Motor neuron (in vitro differentiated cells): ENCODE data around the gene AK4. TPM values are rescaled to one million over a fixed set of nuclear protein-coding genes. Genes with fewer than 3 reads are reported as not detected.

Experiments used
- ATAC-seq, 8 experiments: fragments of 200-7000 bp; cut with Tn5 transposase; replicated peaks in 6 of 8; 2 replicates each; pipeline ENCODE4 v1.8.0; 2021; ENCODE audit warnings: mild to moderate bottlenecking in 8 of 8, moderate library complexity in 8 of 8
- H3K27ac ChIP-seq, 2 donors: fragments of 250-450 bp; sonication (Bioruptor Pico); 2 replicates each; pipeline ENCODE4 v1.9.0; 2021; ENCODE audit warnings: antibody characterized with exemption in 2 of 2, mild to moderate bottlenecking in 2 of 2, moderate library complexity in 1 of 2
- H3K4me1 ChIP-seq, 2 donors: fragments of 250-450 bp; sonication (Bioruptor Pico); replicated peaks in 1 of 2; 2 replicates each; pipeline ENCODE4 v1.6.1; 2021; ENCODE audit warnings: antibody characterized with exemption in 2 of 2, mild to moderate bottlenecking in 2 of 2, moderate library complexity in 1 of 2
- H3K4me3 ChIP-seq, 5 donors: fragments of 250-450 bp; sonication (Bioruptor Pico); 2 replicates each; pipeline ENCODE4 v1.9.0; 2021; ENCODE audit warnings: antibody characterized with exemption in 5 of 5, mild to moderate bottlenecking in 5 of 5, moderate library complexity in 4 of 5
- whole genome bisulfite sequencing, 10 experiments: fragments of 450-650 bp; shearing (Covaris generic); methylation state at CpG; one replicate each; pipeline ENCODE4 v1.0.0; 2022; 5-methylcytosine and 5-hydroxymethylcytosine counted together
- in situ Hi-C, 9 experiments: fragments of 400-800 bp; cut with MboI; loops; one replicate each; pipeline ENCODE4 v1.15.0; 2021; ENCODE audit warnings: low sequenced_read_pairs in 9 of 9, low pct_unique_long_range_greater_than_20kb in 2 of 9; ENCODE audit not compliant: unreplicated experiment in 9 of 9
- total RNA-seq, 8 experiments: library from RNA; unstranded; fragments of 300-600 nt; gene quantifications; 2 replicates each; pipeline versions ENCODE4 v1.2.3 to v1.2.4, GENCODE V29; 2022

The AK4 gene
- total RNA-seq, 8 experiments from 2014 or later = 2.7 to 45.6 (median 27.2) TPM

DNA sequence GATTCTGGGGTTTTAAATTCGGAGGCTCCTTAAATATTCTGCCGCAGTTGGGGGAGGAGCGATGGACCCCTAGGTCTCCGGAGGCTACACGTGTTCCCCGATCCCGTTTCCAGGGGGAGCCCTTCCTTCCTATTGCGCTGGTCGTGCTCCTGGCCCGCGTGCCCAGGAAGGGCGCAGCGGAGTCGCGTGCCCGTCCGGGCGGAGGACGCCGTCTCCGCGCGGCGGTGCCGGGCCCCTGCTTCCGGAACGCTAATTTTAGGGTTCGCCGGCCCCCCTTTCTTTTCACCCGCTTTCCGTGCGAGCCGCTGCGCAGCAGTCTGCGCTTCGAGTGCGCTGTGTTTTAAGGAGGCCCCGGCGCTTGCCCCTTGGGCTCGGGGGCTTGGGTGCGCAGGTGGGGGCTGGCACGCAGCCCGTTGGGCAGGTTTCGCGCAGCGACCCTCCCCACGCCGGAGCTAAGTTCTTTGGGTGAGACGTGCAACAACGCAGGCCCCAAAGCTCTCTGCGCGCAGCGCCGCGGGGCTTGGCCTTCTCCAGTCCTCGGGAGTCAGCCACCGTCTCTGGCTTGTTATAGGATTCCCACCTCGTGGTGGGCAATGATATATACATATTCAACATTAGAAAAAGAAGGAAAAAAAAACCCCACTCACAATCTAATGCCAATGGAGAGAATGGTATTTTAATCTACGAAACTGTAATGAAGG is 117.8 kb downstream of the AK4 start:
- H3K4me1 ChIP-seq = peaks cover 12% of the 10 kb centered on the region in 2 donors
- peak overlapping the region; percentile 44 to 69 (median 54) for H3K4me3 ChIP-seq
- peak overlapping the region; percentile 10 to 46 for H3K27ac ChIP-seq
- peak; percentile 78 to 84 (median 83) for ATAC-seq
- WGBS, 10 experiments = 0 to 8% (median 2%) methylated on average over 1 to 22 of the region's 59 CpGs; no CpG with 5 or more reads in 3 of the 10 experiments
- in situ Hi-C loops = no loop called here

DNA sequence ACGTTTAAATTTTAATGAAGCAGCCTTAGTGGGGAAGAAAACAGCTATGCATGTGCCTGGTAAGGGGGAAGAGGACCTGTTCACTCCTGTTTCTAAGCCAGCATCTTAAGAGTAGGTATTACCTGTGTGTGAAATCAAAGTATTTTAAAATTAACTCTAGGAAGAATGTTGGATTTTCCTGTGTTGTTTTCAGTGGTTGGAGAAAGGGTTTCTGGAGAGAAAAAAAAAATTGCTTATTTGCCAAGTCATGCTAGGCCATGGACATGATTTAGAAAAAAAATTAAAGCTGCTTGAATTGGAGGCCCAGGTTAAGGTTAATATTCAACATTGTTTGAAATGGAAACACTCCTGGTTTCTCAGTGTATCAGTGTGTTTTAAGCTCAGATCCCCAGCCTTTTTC is 118.5 kb downstream of the AK4 start:
- Histone ChIP-seq H3K27ac (no peak overlapping the region), H3K4me3 (peak overlapping the region; percentile 44 to 69 (median 54)), H3K4me1 (peaks cover 12% of the 10 kb centered on the region in 2 donors)
- ATAC-seq = no peak
- in situ Hi-C loops = no loop called here
- WGBS, 10 experiments = 0 to 100% (median 9%) methylated on average over 1 of the region's 1 CpG; no CpG with 5 or more reads in 4 of the 10 experiments

DNA sequence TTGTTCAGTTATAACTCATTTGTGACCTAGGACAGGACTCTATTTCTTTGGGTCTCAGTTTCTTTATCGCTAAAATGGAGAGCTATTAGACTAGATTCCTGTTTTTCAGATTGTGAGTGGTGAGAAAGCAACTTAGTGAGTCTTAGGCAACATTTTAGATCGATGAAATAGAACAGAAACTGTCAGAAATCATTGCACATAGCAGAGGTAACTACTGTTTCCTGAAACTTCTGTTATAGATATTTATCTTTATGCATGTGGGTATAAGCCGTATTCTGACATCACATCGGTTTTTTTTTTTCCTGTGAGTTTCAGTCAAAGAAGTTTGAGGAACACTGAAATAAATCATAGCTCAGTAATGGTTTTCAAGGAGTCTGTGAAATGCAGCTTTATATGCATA is 119.3 kb downstream of the AK4 start:
- Histone ChIP-seq H3K4me1 (peaks cover 12% of the 10 kb centered on the region in 2 donors), H3K4me3 (no peak overlapping the region), H3K27ac (no peak overlapping the region)
- no peak for ATAC-seq
- 55 to 100% (median 97%) methylated on average over 3 to 4 of the region's 4 CpGs; no CpG with 5 or more reads in 1 of the 10 experiments for WGBS, 10 experiments
- in situ Hi-C loops = no loop called here

DNA sequence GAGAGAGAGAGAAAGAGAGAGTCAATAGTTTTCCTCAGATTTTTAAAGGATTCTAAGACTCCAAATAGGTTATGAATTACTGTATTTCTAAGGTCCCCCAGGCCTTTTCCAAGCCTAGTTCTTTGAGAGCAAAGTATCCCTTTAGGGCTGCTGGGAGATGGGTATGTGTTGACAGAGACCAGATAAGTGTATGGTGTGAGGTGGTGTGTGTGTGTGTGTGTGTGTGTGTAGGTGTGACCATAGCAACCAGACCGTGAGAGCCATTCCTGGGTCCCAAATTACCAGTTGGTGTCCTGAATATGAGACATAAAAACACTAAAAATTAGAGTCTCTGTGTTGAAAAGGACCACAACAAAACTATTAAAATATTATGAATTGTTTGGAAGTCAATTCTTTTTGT is 119.7 kb downstream of the AK4 start:
- Histone ChIP-seq H3K27ac (no peak overlapping the region), H3K4me3 (no peak overlapping the region), H3K4me1 (peaks cover 12% of the 10 kb centered on the region in 2 donors)
- no peak for ATAC-seq
- WGBS, 10 experiments = 33 to 83% (median 70%) methylated on average over 1 of the region's 1 CpG; no CpG with 5 or more reads in 4 of the 10 experiments
- in situ Hi-C loops = no loop called here

DNA sequence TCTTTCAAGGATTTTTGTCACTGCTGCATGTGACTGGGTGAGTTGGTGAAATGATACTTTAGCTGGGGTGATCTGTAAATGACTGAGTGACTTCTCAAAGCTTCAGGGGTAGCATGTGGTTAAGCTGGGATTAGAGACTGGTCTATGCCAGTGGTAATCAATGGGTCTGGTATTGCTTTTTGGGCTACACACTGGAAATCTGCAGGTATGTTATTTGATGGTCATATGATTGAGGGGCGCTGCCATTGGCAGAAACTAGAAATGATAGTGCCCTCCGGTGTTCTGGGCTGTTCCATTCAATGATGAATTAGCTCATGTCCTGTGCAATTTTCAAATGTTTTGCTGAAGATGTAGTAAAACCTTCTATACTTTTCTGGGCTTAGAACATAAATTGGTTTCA is 121.6 kb downstream of the AK4 start:
- in situ Hi-C loops = no loop called here
- peaks cover 12% of the 10 kb centered on the region in 2 donors for H3K4me1 ChIP-seq
- H3K4me3 ChIP-seq = no peak overlapping the region
- no peak overlapping the region for H3K27ac ChIP-seq
- 47 to 100% (median 91%) methylated on average over 1 to 2 of the region's 2 CpGs; no CpG with 5 or more reads in 2 of the 10 experiments for WGBS, 10 experiments
- no peak for ATAC-seq

DNA sequence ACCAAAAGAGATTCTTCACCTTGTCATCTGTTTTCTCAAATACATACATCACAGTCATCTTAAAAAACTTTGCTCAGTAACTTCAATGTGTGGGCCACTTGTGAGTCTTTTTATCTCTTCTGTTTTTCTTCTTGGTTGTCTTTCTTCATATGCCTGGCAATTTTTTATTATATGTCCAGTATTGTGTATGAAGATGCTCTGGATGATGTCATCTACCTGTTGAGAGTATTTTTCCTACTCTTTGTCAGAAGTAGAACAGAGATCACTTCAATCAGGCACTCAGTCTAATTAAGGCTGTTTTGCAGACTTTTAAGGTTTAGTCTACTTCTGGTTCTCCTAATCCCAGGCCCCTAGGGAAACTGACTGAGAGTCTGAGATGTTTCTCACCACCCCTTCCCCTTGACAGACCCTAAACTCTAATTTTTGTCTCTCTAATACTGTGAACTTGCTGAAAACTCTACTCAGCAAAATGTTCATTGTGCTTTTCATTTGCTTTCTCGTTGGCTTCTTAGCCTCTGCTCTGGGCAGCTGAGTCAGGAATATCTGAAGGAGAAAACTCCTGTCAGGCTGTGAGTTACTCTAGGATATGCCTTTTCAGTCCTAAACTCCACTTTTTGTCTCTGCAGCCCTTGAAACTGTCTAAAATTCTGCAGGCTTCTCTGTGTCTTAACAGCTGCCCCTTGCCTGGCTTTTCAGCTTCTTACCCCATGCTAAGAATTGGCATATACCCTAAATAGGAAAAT is 128.4 kb downstream of the AK4 start:
- Histone ChIP-seq H3K4me1 (peaks cover 12 to 13% of the 10 kb centered on the region in 2 donors), H3K4me3 (no peak overlapping the region), H3K27ac (no peak overlapping the region)
- 0 to 60% (median 27%) methylated on average over 1 of the region's 1 CpG; no CpG with 5 or more reads in 3 of the 10 experiments for WGBS, 10 experiments
- in situ Hi-C loops = no loop called here
- no peak for ATAC-seq

DNA sequence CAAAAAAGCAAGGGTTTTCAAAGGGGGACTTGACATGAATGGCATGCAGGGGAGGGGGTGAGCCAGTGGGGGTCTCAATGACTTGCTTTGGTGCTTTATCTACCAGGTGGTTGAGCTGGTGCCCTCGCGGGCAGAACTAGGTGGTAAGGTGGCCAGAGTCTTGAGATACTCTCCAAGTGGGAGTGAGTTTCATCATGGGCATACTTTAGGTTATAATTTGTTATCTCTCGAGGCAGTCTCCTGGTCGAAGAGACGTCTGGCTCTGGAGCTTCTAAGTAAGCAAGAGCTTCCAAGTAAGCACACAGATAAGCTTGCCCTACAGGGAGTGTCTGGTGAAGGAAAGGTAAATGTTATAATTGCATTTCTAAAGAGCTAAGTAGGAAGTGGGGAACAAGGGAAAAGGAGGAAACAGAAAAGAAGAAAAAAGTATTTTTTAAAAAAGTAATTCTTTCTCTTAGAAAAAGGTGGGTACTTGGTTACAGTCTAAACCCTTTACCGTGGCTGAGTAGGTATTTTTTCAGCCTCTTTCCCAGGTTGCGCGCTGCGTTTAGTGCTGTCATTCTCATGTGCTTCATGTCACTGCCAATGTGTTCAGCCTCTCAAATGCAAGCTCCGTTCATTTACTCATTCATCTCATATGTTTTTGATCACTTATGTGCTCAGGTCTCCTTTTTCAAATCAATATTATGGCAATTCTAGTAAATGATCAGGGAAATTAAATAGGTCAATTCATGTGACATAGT is 129.8 kb downstream of the AK4 start:
- WGBS, 10 experiments = 20 to 67% (median 52%) methylated on average over 3 to 10 of the region's 10 CpGs
- ATAC-seq = no peak
- in situ Hi-C loops = no loop called here
- H3K4me1 ChIP-seq = peaks cover 12 to 13% of the 10 kb centered on the region in 2 donors
- H3K4me3 ChIP-seq = no peak overlapping the region
- H3K27ac ChIP-seq = no peak overlapping the region

DNA sequence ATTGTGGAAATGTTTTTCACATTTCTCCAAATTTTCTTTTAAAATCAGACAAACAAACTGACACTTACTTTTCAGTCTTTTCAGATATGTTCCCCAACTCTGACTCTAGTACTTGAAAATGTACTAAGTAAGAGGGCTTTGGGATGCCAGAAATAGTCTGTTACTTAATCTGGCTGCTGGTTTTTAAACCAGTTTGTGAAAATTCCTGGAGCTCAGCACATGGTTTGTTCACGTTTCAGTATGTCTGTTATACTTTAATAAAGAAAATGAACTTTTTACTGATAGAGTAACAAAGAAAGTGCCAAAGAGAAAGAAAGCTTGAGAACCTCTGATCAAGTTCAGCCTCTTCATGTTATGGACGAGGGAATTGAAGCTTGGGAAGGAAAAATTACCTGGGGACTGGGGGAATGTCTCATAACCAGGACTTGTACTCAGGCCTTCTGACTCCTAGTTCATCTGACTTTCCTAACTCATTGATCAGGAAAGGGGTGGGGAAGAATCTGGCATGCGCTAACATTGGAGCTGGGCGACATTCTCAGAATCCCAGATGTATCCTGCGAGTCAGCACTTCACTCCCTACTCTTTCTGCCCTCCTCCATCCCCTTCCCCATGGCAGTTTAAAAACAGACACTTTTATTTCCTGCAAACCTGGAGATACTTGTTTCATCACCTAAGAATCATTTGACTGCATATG is 130.5 kb downstream of the AK4 start:
- 21 to 62% (median 45%) methylated on average over 1 to 4 of the region's 5 CpGs for WGBS, 10 experiments
- H3K4me3 ChIP-seq = no peak overlapping the region

DNA sequence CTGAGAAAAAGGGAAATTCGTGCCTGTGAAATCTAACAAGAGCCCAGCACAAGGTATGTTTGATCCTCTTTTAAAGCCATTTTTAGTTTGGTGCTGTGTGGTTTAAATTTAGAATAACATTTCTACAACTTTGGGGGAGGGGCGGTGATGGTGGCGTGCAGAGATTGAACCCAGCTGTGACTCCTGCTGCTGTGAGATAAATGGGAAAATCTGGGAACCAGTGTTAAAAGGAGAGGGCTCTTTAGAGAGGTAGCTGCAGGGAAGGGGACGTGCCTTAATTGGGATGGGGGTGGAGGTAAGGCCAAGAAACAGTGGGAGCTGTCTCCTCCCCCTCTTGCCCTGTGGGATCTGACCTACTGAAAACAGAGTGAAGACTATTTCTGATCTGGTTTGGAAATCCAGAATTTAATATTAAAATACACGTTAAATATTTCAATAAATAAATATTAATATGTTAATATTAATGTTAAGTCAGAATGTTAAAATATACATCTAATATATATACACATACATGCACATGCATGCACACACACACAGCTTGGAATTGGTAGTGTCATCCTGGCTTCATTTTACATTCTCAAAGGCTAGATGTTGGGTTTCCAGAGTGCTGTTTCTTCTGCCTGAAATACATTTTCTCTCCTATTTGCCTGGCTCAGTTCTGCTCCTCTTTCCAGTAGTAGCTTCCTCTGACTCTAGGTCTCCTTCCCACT is 131.2 kb downstream of the AK4 start:
- H3K4me3 ChIP-seq = no peak overlapping the region
- peak in 4 of 8 experiments; percentile 22 to 72 (median 44) for ATAC-seq
- no peak overlapping the region for H3K27ac ChIP-seq
- 0 to 26% (median 21%) methylated on average over 1 to 5 of the region's 5 CpGs; no CpG with 5 or more reads in 1 of the 10 experiments for WGBS, 10 experiments
- in situ Hi-C loops = no loop called here
- peaks cover 12 to 13% of the 10 kb centered on the region in 2 donors for H3K4me1 ChIP-seq

More for the DNA sequence above, 130.5 kb downstream of the AK4 start:
- Histone ChIP-seq H3K4me1 (peaks cover 12 to 13% of the 10 kb centered on the region in 2 donors), H3K27ac (no peak overlapping the region)
- ATAC-seq = peak in 5 of 8 experiments; percentile 35 to 56 (median 48)
- in situ Hi-C loops = no loop called here

Other genes starting within 250 kb of the AK4 start
- gene JAK1, start 181.7 kb upstream of the AK4 start, total RNA-seq = 100 to 1,000 TPM in 2 of 8 experiments, 10 to 100 TPM in 6; 44.8 to 149 (median 73.3) TPM
- gene DNAJC6, start 161.3 kb downstream of the AK4 start, total RNA-seq = 10 to 100 TPM in 7 of 8 experiments, 1 to 10 TPM in 1; 7.1 to 76.8 (median 41.3) TPM